Liver (tissue), 9 donors: ENCODE results near the gene CEACAM20. TPM values are rescaled to one million over a fixed set of nuclear protein-coding genes. Genes with fewer than 3 reads are reported as not detected.

Experiments
- DNase-seq: peaks from one replicate; pipeline ENCODE4 v3.0.0-alpha.2; 2017; ENCODE audit warnings: low spot score
- H3K27ac ChIP-seq, 2 donors: one replicate each; pipeline ENCODE4 v1.7.0; 2013; ENCODE audit warnings: inconsistent platforms in 2 of 2, low read length in 2 of 2, control low read depth in 1 of 2, low read depth in 1 of 2, mild to moderate bottlenecking in 1 of 2
- H3K27me3 ChIP-seq, 4 donors: one replicate each; pipeline versions ENCODE4 v1.6.1 to v1.7.0; 2013; ENCODE audit warnings: low read length in 3 of 4, inconsistent platforms in 1 of 4, mild to moderate bottlenecking in 1 of 4, moderate library complexity in 1 of 4; ENCODE audit not compliant: control insufficient read depth in 4 of 4, insufficient read depth in 4 of 4
- H3K36me3 ChIP-seq, 4 donors: one replicate each; pipeline versions ENCODE4 v1.6.1 to v1.7.0; 2013; ENCODE audit warnings: low read length in 3 of 4, mild to moderate bottlenecking in 3 of 4, low read depth in 1 of 4, moderate library complexity in 1 of 4; ENCODE audit not compliant: control insufficient read depth in 4 of 4, insufficient read depth in 3 of 4
- H3K4me1 ChIP-seq, 4 donors: one replicate each; pipeline versions ENCODE4 v1.6.1 to v1.7.0; 2013; ENCODE audit warnings: low read length in 3 of 4, mild to moderate bottlenecking in 3 of 4, moderate library complexity in 1 of 4; ENCODE audit not compliant: control insufficient read depth in 4 of 4, insufficient read depth in 4 of 4
- H3K4me3 ChIP-seq, 3 donors: one replicate each; pipeline versions ENCODE4 v1.6.1 to v1.7.0; 2013; ENCODE audit warnings: low read length in 3 of 3, control low read depth in 1 of 3, low read depth in 1 of 3, mild to moderate bottlenecking in 1 of 3
- H3K9ac ChIP-seq, 2 donors: one replicate each; pipeline ENCODE4 v1.7.0; 2013; ENCODE audit warnings: low read length in 2 of 2, mild to moderate bottlenecking in 2 of 2, moderate library complexity in 2 of 2, control low read depth in 1 of 2, low read depth in 1 of 2
- H3K9me3 ChIP-seq, 4 donors: one replicate each; pipeline versions ENCODE4 v1.6.1 to v1.7.0; 2013; ENCODE audit warnings: low read length in 3 of 4; ENCODE audit not compliant: control insufficient read depth in 4 of 4
- FOXA1 ChIP-seq: IDR thresholded peaks from 2 replicates; pipeline ENCODE4 v1.6.1; 2016; ENCODE audit warnings: antibody characterized with exemption
- FOXA2 ChIP-seq: IDR thresholded peaks from 2 replicates; pipeline ENCODE4 v1.6.1; 2016; ENCODE audit warnings: antibody characterized with exemption
- GABPA ChIP-seq, 2 donors: IDR thresholded peaks in 1 of 2; conservative IDR thresholded peaks in 1 of 2; 2 replicates each; pipeline ENCODE4 v1.6.1; 2016; ENCODE audit warnings: antibody characterized with exemption in 2 of 2, mild to moderate bottlenecking in 1 of 2, moderate library complexity in 1 of 2
- HNF4A ChIP-seq, 2 donors: conservative IDR thresholded peaks; 2 replicates each; pipeline ENCODE4 v1.6.1; 2016; ENCODE audit warnings: antibody characterized with exemption in 2 of 2, mild to moderate bottlenecking in 2 of 2
- HNF4G ChIP-seq: IDR thresholded peaks from 2 replicates; pipeline ENCODE4 v1.6.1; 2016; ENCODE audit warnings: antibody characterized with exemption
- RXRA ChIP-seq, 2 donors: IDR thresholded peaks; 2 replicates each; pipeline ENCODE4 v1.6.1; 2017 to 2018; ENCODE audit warnings: antibody characterized with exemption in 2 of 2, mild to moderate bottlenecking in 1 of 2
- YY1 ChIP-seq: IDR thresholded peaks from 2 replicates; pipeline ENCODE4 v1.6.1; 2016; ENCODE audit warnings: antibody characterized with exemption, mild to moderate bottlenecking
- whole genome bisulfite sequencing: extraction: QIAGEN DNeasy Blood & Tissue Kit; methylation state at CpG from one replicate; pipeline ENCODE4 v1.1.7; 2013; 5-methylcytosine and 5-hydroxymethylcytosine counted together
- polyA plus RNA-seq, 2 donors: library from polyadenylated mRNA; stranded (reverse) in 1 of 2; unstranded in 1 of 2; fragments of 200-250 nt in 1 of 2; fragments of >200 nt in 1 of 2; fragmentation: Nextera tagmentation in 1 of 2; extraction: Ambion mirVana in 1 of 2; gene quantifications; one replicate each; pipeline versions ENCODE4 v1.2.1 to v1.2.3, GENCODE V29; 2013 to 2015
- total RNA-seq, 2 donors: library from RNA; depleted of rRNA; stranded (reverse); fragments of >200 nt; gene quantifications; one replicate each; pipeline ENCODE4 v1.2.3, GENCODE V29; 2014
- TF ChIP-seq, protein P1 (sequence below): IDR thresholded peaks from 2 replicates; pipeline ENCODE4 v1.6.1; 2016; ENCODE audit warnings: antibody characterized with exemption, mild to moderate bottlenecking
- TF ChIP-seq, protein P2 (sequence below): IDR thresholded peaks from 2 replicates; pipeline ENCODE4 v1.6.1; 2016; ENCODE audit warnings: antibody characterized with exemption
- TF ChIP-seq, protein P3 (sequence below): IDR thresholded peaks from 2 replicates; pipeline ENCODE4 v1.6.1; 2016; ENCODE audit warnings: antibody characterized with exemption
- TF ChIP-seq, protein P4 (sequence below): fragments of 150-350 bp; IDR thresholded peaks from 2 replicates; pipeline ENCODE4 v1.5.1; 2017; ENCODE audit warnings: improper control_type of control experiment, low read depth, low read length; ENCODE audit not compliant: missing input control
- donor health status: healthy.
- donor health status: healthy.
- donor health status: healthy.
- donor health status: healthy.
- donor health status: healthy.

Gene CEACAM20
- total and polyA plus RNA-seq, 4 donors = 0.09 to 0.25 TPM; not detected in 2

DNA sequence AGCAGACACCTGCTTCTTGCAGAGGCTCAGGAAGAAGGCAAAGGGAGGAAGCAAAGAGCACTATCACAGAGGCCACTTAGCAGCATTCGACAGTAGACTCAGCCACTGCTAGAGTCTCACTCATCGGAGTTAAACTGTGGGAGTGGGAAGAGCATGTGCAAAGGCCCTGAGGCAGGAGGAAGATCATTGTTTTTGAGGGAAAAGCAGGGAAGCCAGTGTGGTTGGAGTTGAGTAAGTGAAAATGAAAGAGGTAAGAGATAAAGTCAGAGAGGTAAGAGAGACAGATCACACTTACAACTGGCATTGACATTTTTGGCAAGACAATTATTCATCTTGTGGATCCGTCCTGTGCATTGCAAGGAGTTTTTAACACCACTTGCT, 41.1 kb upstream of the CEACAM20 start:
- Histone ChIP-seq H3K27me3 (no peaks in the 10 kb centered on the region), H3K4me1 (peaks cover 7 to 16% (median 13%) of the 10 kb centered on the region in 4 donors), H3K4me3 (no peak overlapping the region), H3K36me3 (no peaks in the 10 kb centered on the region), H3K9me3 (no peaks in the 10 kb centered on the region), H3K9ac (no peak overlapping the region), H3K27ac (no peak overlapping the region)
- TF ChIP-seq FOXA1 = no peak
- no peak for TF ChIP-seq RXRA (IDR thresholded peaks at IDR 0.05)
- TF ChIP-seq HNF4A (conservative IDR thresholded peaks at IDR 0.05) = no peak
- TF ChIP-seq FOXA2 = no peak
- TF ChIP-seq, protein P1, sequence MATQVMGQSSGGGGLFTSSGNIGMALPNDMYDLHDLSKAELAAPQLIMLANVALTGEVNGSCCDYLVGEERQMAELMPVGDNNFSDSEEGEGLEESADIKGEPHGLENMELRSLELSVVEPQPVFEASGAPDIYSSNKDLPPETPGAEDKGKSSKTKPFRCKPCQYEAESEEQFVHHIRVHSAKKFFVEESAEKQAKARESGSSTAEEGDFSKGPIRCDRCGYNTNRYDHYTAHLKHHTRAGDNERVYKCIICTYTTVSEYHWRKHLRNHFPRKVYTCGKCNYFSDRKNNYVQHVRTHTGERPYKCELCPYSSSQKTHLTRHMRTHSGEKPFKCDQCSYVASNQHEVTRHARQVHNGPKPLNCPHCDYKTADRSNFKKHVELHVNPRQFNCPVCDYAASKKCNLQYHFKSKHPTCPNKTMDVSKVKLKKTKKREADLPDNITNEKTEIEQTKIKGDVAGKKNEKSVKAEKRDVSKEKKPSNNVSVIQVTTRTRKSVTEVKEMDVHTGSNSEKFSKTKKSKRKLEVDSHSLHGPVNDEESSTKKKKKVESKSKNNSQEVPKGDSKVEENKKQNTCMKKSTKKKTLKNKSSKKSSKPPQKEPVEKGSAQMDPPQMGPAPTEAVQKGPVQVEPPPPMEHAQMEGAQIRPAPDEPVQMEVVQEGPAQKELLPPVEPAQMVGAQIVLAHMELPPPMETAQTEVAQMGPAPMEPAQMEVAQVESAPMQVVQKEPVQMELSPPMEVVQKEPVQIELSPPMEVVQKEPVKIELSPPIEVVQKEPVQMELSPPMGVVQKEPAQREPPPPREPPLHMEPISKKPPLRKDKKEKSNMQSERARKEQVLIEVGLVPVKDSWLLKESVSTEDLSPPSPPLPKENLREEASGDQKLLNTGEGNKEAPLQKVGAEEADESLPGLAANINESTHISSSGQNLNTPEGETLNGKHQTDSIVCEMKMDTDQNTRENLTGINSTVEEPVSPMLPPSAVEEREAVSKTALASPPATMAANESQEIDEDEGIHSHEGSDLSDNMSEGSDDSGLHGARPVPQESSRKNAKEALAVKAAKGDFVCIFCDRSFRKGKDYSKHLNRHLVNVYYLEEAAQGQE = no peak
- TF ChIP-seq, protein P2, sequence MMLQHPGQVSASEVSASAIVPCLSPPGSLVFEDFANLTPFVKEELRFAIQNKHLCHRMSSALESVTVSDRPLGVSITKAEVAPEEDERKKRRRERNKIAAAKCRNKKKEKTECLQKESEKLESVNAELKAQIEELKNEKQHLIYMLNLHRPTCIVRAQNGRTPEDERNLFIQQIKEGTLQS = no peak
- no peak for TF ChIP-seq YY1
- TF ChIP-seq, protein P3, sequence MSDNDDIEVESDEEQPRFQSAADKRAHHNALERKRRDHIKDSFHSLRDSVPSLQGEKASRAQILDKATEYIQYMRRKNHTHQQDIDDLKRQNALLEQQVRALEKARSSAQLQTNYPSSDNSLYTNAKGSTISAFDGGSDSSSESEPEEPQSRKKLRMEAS = no peak
- no peak for TF ChIP-seq HNF4G
- WGBS = 44% methylated on average over 3 of the region's 3 CpGs
- DNase-seq = no peak

DNA sequence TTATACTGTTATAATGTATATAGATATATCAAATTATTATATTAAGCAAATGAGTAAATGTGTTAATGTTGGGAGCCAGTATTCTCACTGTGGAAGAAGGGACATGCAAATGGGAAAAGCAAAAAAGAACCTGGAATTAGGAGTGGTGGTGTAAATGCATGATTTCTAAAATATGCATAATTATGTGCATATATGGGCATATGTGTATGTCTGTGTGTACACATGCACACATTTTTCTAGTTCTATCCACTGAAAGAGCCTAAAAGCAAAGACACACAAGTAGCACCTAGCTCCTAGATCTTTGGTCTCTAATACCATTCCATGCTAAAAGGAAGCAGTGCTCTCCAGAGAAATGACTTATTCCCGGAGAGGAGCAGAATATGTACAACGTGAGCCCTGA, 38.3 kb upstream of the CEACAM20 start:
- 87% methylated on average over 2 of the region's 2 CpGs for WGBS
- Histone ChIP-seq H3K9me3 (no peaks in the 10 kb centered on the region), H3K27ac (no peak overlapping the region), H3K27me3 (no peaks in the 10 kb centered on the region), H3K4me3 (no peak overlapping the region), H3K9ac (no peak overlapping the region), H3K36me3 (no peaks in the 10 kb centered on the region), H3K4me1 (peaks cover 7 to 16% (median 13%) of the 10 kb centered on the region in 4 donors)
- DNase-seq = no peak
- TF ChIP-seq, protein P2 = no peak
- no peak for TF ChIP-seq FOXA2
- TF ChIP-seq GABPA (IDR thresholded peaks at IDR 0.05 in 1 of 2, conservative IDR thresholded peaks at IDR 0.05 in 1 of 2) = no peak
- no peak for TF ChIP-seq HNF4A (conservative IDR thresholded peaks at IDR 0.05)
- TF ChIP-seq HNF4G = no peak
- TF ChIP-seq, protein P1 = no peak
- TF ChIP-seq, protein P4, sequence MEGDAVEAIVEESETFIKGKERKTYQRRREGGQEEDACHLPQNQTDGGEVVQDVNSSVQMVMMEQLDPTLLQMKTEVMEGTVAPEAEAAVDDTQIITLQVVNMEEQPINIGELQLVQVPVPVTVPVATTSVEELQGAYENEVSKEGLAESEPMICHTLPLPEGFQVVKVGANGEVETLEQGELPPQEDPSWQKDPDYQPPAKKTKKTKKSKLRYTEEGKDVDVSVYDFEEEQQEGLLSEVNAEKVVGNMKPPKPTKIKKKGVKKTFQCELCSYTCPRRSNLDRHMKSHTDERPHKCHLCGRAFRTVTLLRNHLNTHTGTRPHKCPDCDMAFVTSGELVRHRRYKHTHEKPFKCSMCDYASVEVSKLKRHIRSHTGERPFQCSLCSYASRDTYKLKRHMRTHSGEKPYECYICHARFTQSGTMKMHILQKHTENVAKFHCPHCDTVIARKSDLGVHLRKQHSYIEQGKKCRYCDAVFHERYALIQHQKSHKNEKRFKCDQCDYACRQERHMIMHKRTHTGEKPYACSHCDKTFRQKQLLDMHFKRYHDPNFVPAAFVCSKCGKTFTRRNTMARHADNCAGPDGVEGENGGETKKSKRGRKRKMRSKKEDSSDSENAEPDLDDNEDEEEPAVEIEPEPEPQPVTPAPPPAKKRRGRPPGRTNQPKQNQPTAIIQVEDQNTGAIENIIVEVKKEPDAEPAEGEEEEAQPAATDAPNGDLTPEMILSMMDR = no peak
